ENCODE measurements around the gene PLOD2.
"Not testable (repeated sequence)": the region's sequence is repeated elsewhere in the genome, so short reads cannot be mapped to it uniquely, and the experiment has no call there.

Gene PLOD2

GRCh38 chr3:146139586-146140110 is 21.3 kb downstream of the PLOD2 start:
- DNase-seq (ENCODE audit: low spot score) = no peak

DNA sequence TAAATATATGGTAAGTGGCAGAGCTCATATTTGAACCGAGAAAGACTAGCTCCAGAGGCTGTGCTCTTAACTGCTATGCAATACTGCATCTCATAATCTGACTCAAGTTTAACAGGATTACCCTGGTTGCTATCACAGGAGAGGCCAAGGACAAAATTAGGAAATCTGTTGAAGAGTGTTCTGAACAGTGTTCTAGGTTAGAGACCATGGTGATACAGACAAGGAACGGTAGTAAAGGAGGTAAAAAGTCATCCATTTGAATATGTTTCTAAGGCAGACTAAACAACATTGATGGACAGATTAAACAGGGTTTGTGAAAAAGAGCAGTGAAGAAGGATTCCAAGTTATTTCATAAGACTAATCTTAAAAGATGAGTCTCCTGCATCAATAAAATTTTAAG is 22.1 kb downstream of the PLOD2 start:
- no peak for DNase-seq (ENCODE audit: low spot score)

DNA sequence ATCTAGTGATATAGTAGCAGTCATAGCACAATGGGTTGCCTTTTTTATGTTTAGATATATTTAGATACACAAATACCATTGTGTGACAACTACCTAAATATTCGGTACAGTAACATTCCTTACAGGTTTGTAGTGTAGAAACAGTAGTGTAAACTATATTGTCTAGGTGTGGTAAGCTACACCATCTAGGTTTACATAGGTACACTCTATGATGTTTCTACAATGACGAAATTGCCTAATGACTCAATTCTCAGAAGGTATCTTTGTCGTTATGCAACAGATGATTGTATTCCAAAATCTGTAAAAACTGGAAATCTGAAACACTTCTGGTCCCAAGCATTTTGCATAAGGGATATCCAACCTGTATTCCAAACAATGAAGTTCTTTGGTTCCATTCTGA is 24.3 kb downstream of the PLOD2 start:
- no peak for DNase-seq (ENCODE audit: low spot score)

DNA sequence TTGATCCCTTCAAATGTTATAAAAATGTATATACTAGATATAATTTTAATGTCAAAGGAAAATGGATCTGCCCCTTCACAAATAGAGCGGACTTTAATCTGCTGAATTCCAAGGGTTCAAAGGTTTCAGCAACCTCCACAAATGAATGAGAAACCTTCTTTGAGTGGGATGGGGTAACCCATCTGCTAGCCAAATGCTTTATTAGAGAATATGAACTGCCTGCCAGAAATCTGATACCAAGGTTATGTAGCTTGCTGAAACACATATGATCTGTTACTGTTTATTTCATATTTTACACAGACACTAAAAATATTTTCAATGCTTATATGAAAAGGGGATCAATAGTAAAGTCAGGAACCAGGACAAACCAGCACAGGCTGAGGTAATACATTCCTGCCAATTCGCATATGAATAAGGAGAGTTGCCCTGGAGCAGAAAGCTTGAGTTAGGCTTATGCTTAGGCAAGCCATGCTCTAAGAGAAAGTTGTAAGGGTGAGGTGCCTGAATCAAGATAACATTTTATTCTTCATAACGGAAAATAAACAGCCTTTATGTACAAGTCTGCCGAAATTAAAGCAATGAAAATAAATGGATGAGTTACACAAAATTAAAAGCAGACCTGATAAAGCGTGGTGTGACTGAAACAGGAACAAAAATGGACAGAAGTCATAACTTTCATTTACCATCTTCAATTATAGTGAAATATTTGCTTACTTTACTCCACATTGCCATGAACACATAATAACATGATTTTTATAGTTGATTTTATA is 26.5 kb downstream of the PLOD2 start:
- DNase-seq (ENCODE audit: low spot score) = no peak

DNA sequence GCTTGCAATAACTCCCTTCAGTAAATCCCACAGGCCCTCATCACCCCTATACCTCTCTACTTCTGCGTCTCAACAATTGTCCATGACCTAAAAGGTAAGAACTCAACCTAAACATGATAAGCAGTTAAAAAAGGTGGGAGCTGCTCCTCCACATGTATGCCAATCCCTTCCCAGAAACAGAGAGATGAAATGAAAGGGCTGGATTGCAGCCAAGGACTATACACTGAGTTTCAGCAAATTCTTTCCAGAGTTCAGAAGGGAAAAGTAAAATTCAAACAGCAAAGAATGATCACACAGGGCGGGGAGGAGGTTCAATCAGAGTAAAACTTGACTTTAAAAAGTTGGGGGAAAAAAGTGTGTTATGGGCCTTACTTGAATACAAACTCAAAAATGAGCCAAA is 27.5 kb downstream of the PLOD2 start:
- no peak for DNase-seq (ENCODE audit: low spot score)

GRCh38 chr3:146131616-146132410 is 29.2 kb downstream of the PLOD2 start:
- DNase-seq (ENCODE audit: low spot score) = peak; percentile 68

DNA sequence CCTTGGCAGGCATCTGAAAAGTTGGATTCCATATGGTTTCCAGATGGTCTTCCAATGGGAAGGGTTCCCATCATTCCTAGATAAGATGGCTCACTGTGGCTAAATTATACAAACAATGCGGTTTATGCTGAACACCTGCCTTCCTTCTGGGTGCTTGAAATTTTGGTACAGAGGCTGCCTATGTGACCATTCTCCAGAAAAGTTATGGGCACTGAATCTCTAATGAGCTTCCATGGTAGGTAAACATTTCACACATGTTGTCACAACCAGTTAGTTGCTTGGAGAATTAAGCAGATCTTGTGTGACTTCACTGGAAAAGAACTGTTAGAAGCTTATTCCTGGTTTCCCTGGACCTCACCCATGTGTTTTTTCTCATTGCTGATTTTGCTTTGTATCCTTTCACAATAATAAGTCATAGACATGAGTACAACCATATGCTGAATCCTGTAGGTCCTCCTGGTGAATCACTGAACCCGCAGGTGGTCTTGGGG is 30.1 kb downstream of the PLOD2 start:
- DNase-seq (ENCODE audit: low spot score) = no peak

DNA sequence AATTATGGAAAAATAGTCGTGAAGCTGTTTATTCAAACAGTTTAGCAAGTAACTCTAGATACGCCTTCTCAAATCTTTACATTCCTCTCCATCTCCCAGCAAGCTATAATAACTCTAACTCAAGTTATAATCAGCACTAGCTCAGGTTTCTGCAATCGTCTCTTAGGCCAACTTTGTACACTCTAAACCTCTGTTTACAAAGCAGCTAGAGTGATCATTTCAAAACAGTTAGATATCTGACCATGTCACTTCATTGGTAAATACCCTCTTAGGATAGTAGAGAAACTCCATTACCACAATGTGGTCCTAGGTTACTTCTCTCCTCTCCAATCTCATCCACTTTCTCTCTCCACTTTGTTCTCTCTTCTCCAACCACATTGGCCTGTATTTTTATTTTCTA is 31.2 kb downstream of the PLOD2 start:
- DNase-seq (ENCODE audit: low spot score) = no peak

- no peak for DNase-seq (ENCODE audit: low spot score)
These were observed 32.0 kb downstream of the PLOD2 start for GRCh38 chr3:146128939-146129338.

- DNase-seq (ENCODE audit: low spot score) = no peak
These were observed 32.8 kb downstream of the PLOD2 start for GRCh38 chr3:146128179-146128578.

- DNase-seq (ENCODE audit: low spot score) = peak; percentile 73
These were observed 35.0 kb downstream of the PLOD2 start for GRCh38 chr3:146125951-146126350.

DNA sequence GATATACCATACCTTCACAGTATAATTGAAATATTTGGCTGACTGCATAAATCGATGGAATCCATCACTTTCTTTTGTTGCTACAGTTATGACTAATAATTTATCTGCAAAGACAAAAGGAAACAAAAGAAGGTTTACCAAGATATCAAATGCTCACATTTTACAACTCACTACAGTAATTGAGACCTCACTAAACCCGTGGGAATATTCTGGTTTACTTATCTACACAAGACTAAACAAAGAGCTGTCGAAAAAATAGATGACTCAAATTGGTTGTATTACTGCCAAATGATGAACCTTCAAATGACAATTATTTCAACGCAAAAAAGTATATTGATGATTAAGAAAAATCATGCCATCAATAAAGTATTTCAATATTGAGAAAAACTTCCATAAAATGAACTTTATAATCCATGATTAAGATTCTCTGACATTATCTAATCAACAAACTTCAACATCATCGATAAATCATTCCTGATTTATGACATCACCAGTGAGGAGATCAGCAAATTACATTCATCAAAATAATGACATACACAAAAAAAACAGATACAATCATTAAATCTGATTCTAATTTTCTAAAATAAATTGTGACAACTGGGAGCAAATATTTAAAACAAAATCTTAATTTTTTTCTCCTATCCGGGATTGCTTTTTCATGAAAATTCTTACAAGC is 36.7 kb downstream of the PLOD2 start:
- DNase-seq (ENCODE audit: low spot score) = no peak

DNA sequence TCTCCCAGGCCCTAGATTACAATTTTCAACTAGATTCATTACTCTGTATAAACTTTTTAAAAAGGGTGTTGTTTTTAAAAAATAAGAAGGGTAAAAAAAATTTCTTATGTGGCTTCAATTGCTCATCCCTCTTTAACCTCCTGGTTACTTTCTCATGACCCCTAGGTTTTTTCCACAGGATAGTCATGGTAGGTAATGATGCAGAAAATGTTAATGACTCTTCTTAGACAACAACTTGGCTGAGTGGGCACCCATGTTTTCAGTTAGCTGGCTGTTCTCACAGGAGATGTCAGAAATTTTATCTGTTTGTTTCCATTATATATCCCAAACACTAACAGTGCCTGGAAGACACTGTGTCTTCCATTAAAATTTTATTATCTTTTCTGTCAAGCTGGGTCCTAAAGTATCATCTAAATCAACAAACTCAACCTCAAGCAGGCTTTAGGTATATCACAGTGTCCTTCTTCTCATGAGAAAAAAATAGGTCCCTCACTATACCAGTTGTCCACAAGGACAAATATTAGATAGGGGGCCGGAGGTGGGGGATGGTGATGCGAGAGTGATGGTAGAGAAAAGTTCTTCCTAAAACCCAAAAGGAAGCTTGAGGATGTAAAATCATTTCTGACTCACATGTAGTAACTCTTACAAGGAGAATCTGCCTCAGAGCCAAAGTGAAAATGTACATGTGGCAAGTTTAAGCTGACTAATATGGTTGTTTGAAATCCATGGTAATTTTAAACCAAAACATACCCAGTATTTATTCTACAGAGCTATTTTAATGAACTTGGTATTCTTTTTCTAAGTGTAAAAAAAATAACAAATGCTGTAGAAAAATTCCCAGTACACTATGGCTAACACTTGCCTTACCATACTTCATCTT is 43.3 kb downstream of the PLOD2 start:
- peak; percentile 21 for DNase-seq (ENCODE audit: low spot score)

DNA sequence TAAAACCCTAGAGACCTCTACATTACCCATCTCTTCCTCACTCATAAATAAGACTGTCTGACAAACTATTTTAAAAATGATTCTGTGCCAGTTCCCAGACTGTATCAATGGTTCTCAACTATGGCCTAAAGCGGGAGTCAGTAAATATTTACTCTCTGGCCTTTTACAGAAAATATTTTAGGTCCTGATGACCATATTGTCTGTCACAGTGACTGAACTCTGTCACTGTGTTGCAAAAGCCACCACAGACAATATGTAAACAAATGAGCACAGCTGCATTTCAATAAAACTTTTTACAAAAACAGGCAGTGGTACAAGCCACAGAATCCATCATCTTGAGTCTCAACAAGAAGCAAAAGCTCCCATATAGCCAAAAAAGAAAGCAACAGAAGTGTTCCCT is 45.4 kb downstream of the PLOD2 start:
- no peak for DNase-seq (ENCODE audit: low spot score)

GRCh38 chr3:146113804-146114203 is 47.2 kb downstream of the PLOD2 start:
- DNase-seq (ENCODE audit: low spot score) = not testable (repeated sequence)

DNA sequence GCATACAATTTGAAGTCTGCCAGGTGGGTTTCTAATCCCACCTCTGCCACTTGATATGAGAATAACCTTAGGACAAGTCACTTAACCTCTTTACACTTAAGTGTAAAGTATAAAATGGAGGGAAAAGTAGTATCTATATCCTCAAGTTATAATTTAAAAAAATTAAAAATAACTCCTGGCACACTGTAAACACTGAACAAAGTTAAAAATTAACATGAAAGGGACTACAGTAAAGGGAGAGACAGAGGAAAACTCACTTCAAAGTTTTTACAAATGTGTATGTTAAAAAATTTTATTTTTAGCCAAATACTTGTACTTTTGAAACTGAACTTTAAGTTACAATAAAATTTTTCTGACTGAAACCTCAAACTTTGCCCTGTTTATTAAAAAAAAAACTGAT is 49.6 kb downstream of the PLOD2 start:
- no peak for DNase-seq (ENCODE audit: low spot score)

DNA sequence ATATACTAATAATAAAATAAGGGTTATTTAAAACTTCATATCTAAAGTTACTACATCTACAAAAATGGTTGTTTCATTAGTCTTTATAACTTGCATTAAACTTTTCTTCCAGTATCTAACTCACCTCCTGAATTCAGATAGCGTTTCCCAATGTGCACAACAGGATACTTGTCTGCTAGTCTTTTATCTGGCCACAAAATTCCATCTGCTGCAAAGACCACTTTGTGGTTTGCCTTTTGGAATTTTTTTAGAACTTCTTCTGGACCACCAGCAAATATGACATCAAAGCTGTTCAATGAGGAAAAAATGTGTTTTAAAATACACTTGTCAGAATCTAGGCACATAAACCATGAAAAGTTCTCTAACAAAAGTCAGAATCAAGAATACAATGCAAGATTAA is 50.8 kb downstream of the PLOD2 start:
- no peak for DNase-seq (ENCODE audit: low spot score)

GRCh38 chr3:146106986-146107385 is 54.0 kb downstream of the PLOD2 start:
- DNase-seq (ENCODE audit: low spot score) = no peak

DNA sequence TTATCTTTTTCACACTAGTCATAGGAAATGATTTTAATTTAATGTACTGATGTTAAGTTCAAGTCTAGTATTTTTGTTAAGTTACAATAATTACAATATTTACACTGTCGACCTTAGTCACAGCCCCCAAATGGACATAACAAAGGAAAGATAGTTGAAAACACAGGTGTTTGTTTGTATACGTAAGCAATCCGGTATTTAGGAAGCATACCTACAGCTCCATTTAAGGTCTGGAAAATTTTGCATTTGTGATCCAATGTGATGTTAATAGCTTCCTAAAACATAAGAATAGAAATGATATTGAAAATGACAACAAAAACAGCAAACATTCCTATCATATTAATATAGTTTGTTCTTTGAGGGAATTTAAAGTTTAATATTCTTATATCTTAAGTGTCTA is 56.9 kb downstream of the PLOD2 start:
- no peak for DNase-seq (ENCODE audit: low spot score)

GRCh38 chr3:146102885-146103284 is 58.1 kb downstream of the PLOD2 start:
- DNase-seq (ENCODE audit: low spot score) = no peak

GRCh38 chr3:146101538-146101937 is 59.4 kb downstream of the PLOD2 start:
- no peak for DNase-seq (ENCODE audit: low spot score)
